HepG2 (cell line): Measurements from ENCODE around the gene NAV2. TPM values are rescaled to one million over a fixed set of nuclear protein-coding genes. Genes with fewer than 3 reads are reported as not detected.

Source experiments
- ATAC-seq: fragments of 200-7000 bp; cut with Tn5 transposase; 3 replicates; pipeline ENCODE4 v1.9.1; 2020; ENCODE audit warnings: mild to moderate bottlenecking, moderate library complexity
- BruUV-seq: library from RNA; stranded (reverse); fragments of 400-500 nt; replicated peaks from 2 replicates; lab custom pipeline; 2021; lab: Mats Ljungman, UMichigan
- CTCF ChIA-PET: fragments of 300-600 bp; formaldehyde crosslinking; extraction: SDS; loops from one replicate; lab custom pipeline; 2021; ENCODE audit warnings: low total read pairs, inconsistent platforms, low intra/inter-chr PET ratio; lab: Yijun Ruan, JAX
- POLR2A ChIA-PET: fragments of 350-600 bp; sonication (Branson Sonifier 250); formaldehyde crosslinking; loops from one replicate; lab custom pipeline; 2020; ENCODE audit warnings: antibody characterized with exemption, inconsistent platforms; lab: Yijun Ruan, JAX
- DNase-seq: peaks from one replicate; pipeline ENCODE4 v3.0.0-alpha.2; 2015; ENCODE audit warnings: low spot score
- FAIRE-seq: peaks from 3 replicates; lab custom pipeline; 2011; peaks lifted over from hg19 to GRCh38; lab: Jason Lieb, UNC
- H2AFZ ChIP-seq: one replicate; pipeline ENCODE4 v1.6.1; 2011; ENCODE audit warnings: low read length, inconsistent platforms
- H3K27ac ChIP-seq: fragments of 300-600 bp; 3 replicates; pipeline ENCODE4 v1.8.0; 2011; ENCODE audit warnings: mixed run types, mild to moderate bottlenecking, mixed read lengths, low read length, inconsistent platforms; ENCODE audit not compliant: insufficient read depth; ENCODE audit errors: extremely low read length
- H3K27me3 ChIP-seq, 2 experiments: fragments of 200-600 bp in 1 of 2; 2 replicates in 1 of 2; 3 replicates in 1 of 2; pipeline versions ENCODE4 v1.6.0 to v1.8.0; 2011; ENCODE audit warnings: low read length in 2 of 2, mild to moderate bottlenecking in 2 of 2, moderate library complexity in 2 of 2, inconsistent platforms in 1 of 2; ENCODE audit not compliant: insufficient read depth in 2 of 2, control insufficient read depth in 1 of 2
- H3K36me3 ChIP-seq, 2 experiments: fragments of 200-600 bp in 1 of 2; replicated peaks in 1 of 2; 2 replicates in 1 of 2; 3 replicates in 1 of 2; pipeline versions ENCODE4 v1.5.1 to v1.8.0; 2011; ENCODE audit warnings: low read length in 2 of 2, inconsistent platforms in 1 of 2; ENCODE audit not compliant: insufficient read depth in 2 of 2, control insufficient read depth in 1 of 2
- H3K4me1 ChIP-seq: 2 replicates; pipeline ENCODE4 v1.5.1; 2012; ENCODE audit warnings: low read length, inconsistent platforms; ENCODE audit not compliant: insufficient read depth
- H3K4me2 ChIP-seq: 2 replicates; pipeline ENCODE4 v1.6.0; 2011; ENCODE audit warnings: low read depth, low read length, inconsistent platforms
- H3K4me3 ChIP-seq, 3 experiments: fragments of 200-600 bp in 1 of 3; sonication (generic), shearing (Covaris generic) in 1 of 3; replicated peaks in 1 of 3; 2 replicates each; pipeline ENCODE4 v1.5.1; 2011 to 2016; ENCODE audit warnings: low read length in 3 of 3, inconsistent platforms in 2 of 3, low read depth in 2 of 3, mild to moderate bottlenecking in 2 of 3, control low read depth in 1 of 3, mixed read lengths in 1 of 3; ENCODE audit not compliant: insufficient read depth in 1 of 3
- H3K79me2 ChIP-seq: one replicate; pipeline ENCODE4 v1.6.1; 2011; ENCODE audit warnings: low read length, inconsistent platforms; ENCODE audit not compliant: insufficient read depth
- H3K9ac ChIP-seq: 2 replicates; pipeline ENCODE4 v1.6.0; 2011; ENCODE audit warnings: mild to moderate bottlenecking, low read depth, low read length, inconsistent platforms; ENCODE audit not compliant: insufficient read depth
- H3K9me3 ChIP-seq: 2 replicates; pipeline ENCODE4 v1.5.1; 2012; ENCODE audit warnings: mild to moderate bottlenecking, low read length
- H4K20me1 ChIP-seq: 2 replicates; pipeline ENCODE4 v1.6.0; 2011; ENCODE audit warnings: inconsistent platforms, mild to moderate bottlenecking, low read length, moderate library complexity; ENCODE audit not compliant: insufficient read depth
- CC2D1A ChIP-seq: sonication (generic); formaldehyde crosslinking; IDR thresholded peaks from 2 replicates; pipeline ENCODE4 v1.8.1; 2023; ENCODE audit warnings: mild to moderate bottlenecking, missing genetic modification reagents
- EED ChIP-seq: sonication (generic); formaldehyde crosslinking; IDR thresholded peaks from 2 replicates; pipeline ENCODE4 v1.5.0; 2020; ENCODE audit warnings: mild to moderate bottlenecking, missing genetic modification reagents
- HES4 ChIP-seq: sonication (generic); formaldehyde crosslinking; IDR thresholded peaks from 2 replicates; pipeline ENCODE4 v1.9.0; 2021; ENCODE audit warnings: mild to moderate bottlenecking, missing genetic modification reagents, borderline replicate concordance
- MAZ ChIP-seq, 2 experiments: sonication (generic) in 1 of 2; formaldehyde crosslinking in 1 of 2; IDR thresholded peaks; 2 replicates each; pipeline versions ENCODE4 v1.5.0 to v1.6.1; 2012 to 2020; ENCODE audit warnings: low read depth in 2 of 2, mild to moderate bottlenecking in 2 of 2, borderline replicate concordance in 1 of 2, improper control_type of control experiment in 1 of 2, low read length in 1 of 2, missing genetic modification reagents in 1 of 2, moderate library complexity in 1 of 2
- NR3C1 ChIP-seq: sonication (generic); formaldehyde crosslinking; IDR thresholded peaks from 2 replicates; pipeline ENCODE4 v1.4.0; 2020; ENCODE audit warnings: missing genetic modification reagents
- POLR2A ChIP-seq, 2 experiments: IDR thresholded peaks; 2 replicates each; pipeline ENCODE4 v1.6.1; 2011; ENCODE audit warnings: low read depth in 2 of 2, low read length in 2 of 2, mild to moderate bottlenecking in 1 of 2, moderate library complexity in 1 of 2; ENCODE audit not compliant: insufficient read depth in 1 of 2
- POLR2G ChIP-seq: fragments of 200-400 bp; formaldehyde crosslinking; IDR thresholded peaks from 2 replicates; pipeline ENCODE4 v1.6.1; 2018; ENCODE audit warnings: mild to moderate bottlenecking, low read depth, low read length, moderate library complexity
- RCOR2 ChIP-seq: IDR thresholded peaks from 2 replicates; pipeline ENCODE4 v1.6.1; 2016; ENCODE audit warnings: missing biosample characterization, missing genetic modification reagents
- SETDB1 ChIP-seq: sonication (generic); formaldehyde crosslinking; IDR thresholded peaks from 2 replicates; pipeline ENCODE4 v1.5.1; 2020; ENCODE audit warnings: missing genetic modification reagents, mild to moderate bottlenecking, borderline replicate concordance
- SOX13 ChIP-seq, 3 experiments: fragments of 450-650 bp in 1 of 3; sonication (generic) in 1 of 3; formaldehyde crosslinking in 1 of 3; IDR thresholded peaks in 2 of 3; conservative IDR thresholded peaks in 1 of 3; 2 replicates each; pipeline versions ENCODE4 v1.5.0 to v1.6.1; 2016 to 2020; ENCODE audit warnings: antibody characterized with exemption in 1 of 3, mild to moderate bottlenecking in 1 of 3, missing compliant biosample characterization in 1 of 3, missing genetic modification reagents in 1 of 3, moderate library complexity in 1 of 3
- TRIM24 ChIP-seq: sonication (generic); formaldehyde crosslinking; IDR thresholded peaks from 2 replicates; pipeline ENCODE4 v1.8.0; 2022; ENCODE audit warnings: mild to moderate bottlenecking, missing genetic modification reagents
- ZFP82 ChIP-seq: sonication (generic); formaldehyde crosslinking; IDR thresholded peaks from 2 replicates; pipeline ENCODE4 v1.5.1; 2020; ENCODE audit warnings: mild to moderate bottlenecking, missing genetic modification reagents, borderline replicate concordance
- ZNF841 ChIP-seq: sonication (generic); formaldehyde crosslinking; IDR thresholded peaks from 2 replicates; pipeline ENCODE4 v1.8.1; 2023; ENCODE audit warnings: missing genetic modification reagents, borderline replicate concordance
- WGBS: methylation state at CpG from one replicate; pipeline ENCODE4 v1.1.6; 2017; ENCODE audit warnings: low lambda C conversion rate; 5-methylcytosine and 5-hydroxymethylcytosine counted together
- in situ Hi-C: cut with HindIII; loops from 2 replicates; pipeline ENCODE4 v1.10.0; 2017; ENCODE audit warnings: low pct_unique_long_range_greater_than_20kb; ENCODE audit not compliant: extremely low pct_ligation_motif_present
- intact Hi-C: fragments of 100-400 bp; cut with micrococcal nuclease; formaldehyde crosslinking; loops from one replicate; pipeline ENCODE4 v1.10.0; 2022; ENCODE audit not compliant: unreplicated experiment
- polyA plus RNA-seq, 8 experiments: library from polyadenylated mRNA; depleted of rRNA in 3 of 8; stranded (reverse) in 7 of 8; unstranded in 1 of 8; fragments of >200 nt; fragmentation: Illumina TruSeq in 4 of 8; extraction: Trizol in 4 of 8; gene quantifications; 2 replicates each; pipeline versions ENCODE4 v1.2.1 to v1.2.3, GENCODE V29; 2011 to 2016; ENCODE audit warnings: low read depth in 4 of 8, missing spikeins in 1 of 8, mixed read lengths in 1 of 8; ENCODE audit not compliant: insufficient read depth in 1 of 8
- total RNA-seq, 5 experiments: library from RNA; depleted of rRNA; stranded (reverse); fragments of >200 nt; fragmentation: Illumina TruSeq; extraction: Trizol; gene quantifications; 2 replicates each; pipeline ENCODE4 v1.2.3, GENCODE V29; 2016; ENCODE audit warnings: low read depth in 1 of 5
- TF ChIP-seq, protein P1 (sequence below): sonication (generic); formaldehyde crosslinking; IDR thresholded peaks from 2 replicates; pipeline ENCODE4 v1.5.1; 2020; ENCODE audit warnings: mild to moderate bottlenecking, moderate library complexity, missing genetic modification reagents
- TF ChIP-seq, protein P2 (sequence below): sonication (generic); formaldehyde crosslinking; conservative IDR thresholded peaks from 2 replicates; pipeline ENCODE4 v1.4.0; 2020; ENCODE audit warnings: missing genetic modification reagents
- TF ChIP-seq, protein P3 (sequence below): IDR thresholded peaks from 2 replicates; pipeline ENCODE4 v1.6.1; 2018; ENCODE audit warnings: missing genetic modification reagents
- TF ChIP-seq, protein P4 (sequence below): sonication (generic); formaldehyde crosslinking; IDR thresholded peaks from 2 replicates; pipeline ENCODE4 v1.4.0; 2020; ENCODE audit warnings: low read depth, mild to moderate bottlenecking, missing genetic modification reagents

The NAV2 gene
- total and polyA plus RNA-seq, 2 of the 13 experiments (the other 11 are each of a cell fraction or from before 2014, with no cell fraction given), result 9.3 to 34.6 TPM

DNA sequence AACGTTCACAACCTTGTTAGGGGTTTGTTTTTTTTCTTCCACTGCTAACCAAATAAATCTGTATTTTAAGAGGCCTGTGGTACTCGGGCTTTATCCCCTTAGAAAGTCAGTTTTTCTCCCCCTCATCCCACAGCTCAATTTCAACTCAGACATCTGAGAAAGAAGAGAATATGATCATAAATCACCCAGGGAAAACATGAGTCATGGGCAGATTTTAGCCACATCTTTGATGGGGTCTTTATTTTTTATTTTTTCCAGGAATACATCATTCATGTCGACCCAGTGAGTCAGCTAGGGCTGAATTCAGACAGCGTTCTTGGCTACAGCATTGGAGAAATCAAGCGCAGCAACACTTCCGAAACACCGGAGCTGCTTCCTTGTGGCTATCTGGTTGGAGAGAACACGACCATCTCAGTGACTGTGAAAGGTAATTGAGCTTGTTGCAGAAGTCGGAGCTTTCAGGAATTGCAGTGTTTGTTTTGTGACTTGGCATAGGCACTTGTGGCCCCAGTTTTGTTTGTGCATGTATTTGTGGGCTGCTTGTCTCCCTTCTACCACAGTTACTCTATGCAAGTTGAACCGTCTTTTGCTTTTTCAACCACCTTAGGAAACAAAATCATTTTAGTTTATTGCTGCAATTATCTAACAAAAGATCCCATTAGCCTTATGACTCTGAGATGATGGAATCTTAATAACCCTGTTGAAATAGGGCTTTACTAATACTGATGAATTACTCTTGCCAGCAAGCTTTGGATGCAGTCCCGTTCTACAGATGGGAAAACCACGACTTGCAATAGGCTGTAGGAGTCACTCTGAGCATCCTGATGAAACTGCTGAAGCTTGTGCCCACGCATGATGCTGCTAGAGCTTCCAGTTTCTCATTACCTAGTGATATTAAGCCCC, 384.9 kb downstream of the NAV2 start (continued):
- TF ChIP-seq TRIM24 (CRISPR knock-in tag) (no peak), MAZ (IDR thresholded peaks at IDR 0.05; ENCODE audit: borderline replicate concordance, low read depth, low read length) (no peak), MAZ (CRISPR knock-in tag; IDR thresholded peaks at IDR 0.05; ENCODE audit: low read depth) (no peak), POLR2G (no peak), SOX13 (IDR thresholded peaks at IDR 0.05) (no peak), SOX13 (CRISPR knock-in tag; conservative IDR thresholded peaks at IDR 0.05 in 1 of 2, IDR thresholded peaks at IDR 0.05 in 1 of 2) (no peak)
- TF ChIP-seq, all 625 proteins: peak for 0

DNA sequence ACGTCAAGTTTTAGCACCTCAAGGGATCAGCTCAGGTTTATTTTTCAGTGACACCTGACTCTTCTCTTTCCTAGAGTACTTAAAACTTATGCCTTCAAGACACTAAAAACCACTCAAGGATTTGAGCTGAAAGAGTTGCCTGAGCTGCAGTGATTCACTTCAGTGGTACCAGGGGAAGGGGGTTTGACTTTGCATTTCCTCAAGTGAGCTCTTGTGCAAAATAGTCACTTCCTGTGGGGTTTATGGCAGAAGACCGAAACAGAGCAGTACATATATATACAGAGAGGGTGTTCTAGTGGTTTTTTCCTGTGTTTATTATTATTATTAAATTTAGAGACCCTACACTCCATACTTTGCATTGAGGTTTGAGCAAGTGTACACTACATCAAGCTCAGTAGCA, 386.9 kb downstream of the NAV2 start:
- BruUV-seq, result no TSS peak
- ATAC-seq (no peak), DNase-seq (no peak), FAIRE-seq (no peak)
- intact Hi-C loops (no loop called here), in situ Hi-C loops (no loop called here)
- Histone ChIP-seq H4K20me1 (no peaks in the 10 kb centered on the region), H2AFZ (no peak overlapping the region), H3K4me1 (no peaks in the 10 kb centered on the region), H3K36me3 (peaks cover 52 to 97% of the 10 kb centered on the region in 2 experiments), H3K9me3 (no peaks in the 10 kb centered on the region), H3K9ac (no peak overlapping the region), H3K27me3 (no peaks in the 10 kb centered on the region), H3K4me2 (no peak overlapping the region), H3K4me3 (no peak overlapping the region), H3K27ac (no peak overlapping the region), H3K79me2 (no peaks in the 10 kb centered on the region)
- ChIA-PET CTCF (no interaction called here), POLR2A (no interaction called here)
- 98% methylated on average over 2 of the region's 2 CpGs for WGBS
- TF ChIP-seq, protein P1, sequence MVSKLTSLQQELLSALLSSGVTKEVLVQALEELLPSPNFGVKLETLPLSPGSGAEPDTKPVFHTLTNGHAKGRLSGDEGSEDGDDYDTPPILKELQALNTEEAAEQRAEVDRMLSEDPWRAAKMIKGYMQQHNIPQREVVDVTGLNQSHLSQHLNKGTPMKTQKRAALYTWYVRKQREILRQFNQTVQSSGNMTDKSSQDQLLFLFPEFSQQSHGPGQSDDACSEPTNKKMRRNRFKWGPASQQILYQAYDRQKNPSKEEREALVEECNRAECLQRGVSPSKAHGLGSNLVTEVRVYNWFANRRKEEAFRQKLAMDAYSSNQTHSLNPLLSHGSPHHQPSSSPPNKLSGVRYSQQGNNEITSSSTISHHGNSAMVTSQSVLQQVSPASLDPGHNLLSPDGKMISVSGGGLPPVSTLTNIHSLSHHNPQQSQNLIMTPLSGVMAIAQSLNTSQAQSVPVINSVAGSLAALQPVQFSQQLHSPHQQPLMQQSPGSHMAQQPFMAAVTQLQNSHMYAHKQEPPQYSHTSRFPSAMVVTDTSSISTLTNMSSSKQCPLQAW (CRISPR knock-in tag), result no peak
- TF ChIP-seq RCOR2 (CRISPR knock-in tag) (no peak), CC2D1A (CRISPR knock-in tag) (no peak), ZNF841 (CRISPR knock-in tag) (no peak), SETDB1 (no peak), ZFP82 (CRISPR knock-in tag) (no peak), EED (CRISPR knock-in tag) (no peak), HES4 (CRISPR knock-in tag) (no peak), NR3C1 (CRISPR knock-in tag) (no peak), POLR2A (IDR thresholded peaks at IDR 0.05; ENCODE audit: insufficient read depth in 1 of 2, low read depth in 2 of 2, low read length in 2 of 2) (no peak)
- TF ChIP-seq, protein P2, sequence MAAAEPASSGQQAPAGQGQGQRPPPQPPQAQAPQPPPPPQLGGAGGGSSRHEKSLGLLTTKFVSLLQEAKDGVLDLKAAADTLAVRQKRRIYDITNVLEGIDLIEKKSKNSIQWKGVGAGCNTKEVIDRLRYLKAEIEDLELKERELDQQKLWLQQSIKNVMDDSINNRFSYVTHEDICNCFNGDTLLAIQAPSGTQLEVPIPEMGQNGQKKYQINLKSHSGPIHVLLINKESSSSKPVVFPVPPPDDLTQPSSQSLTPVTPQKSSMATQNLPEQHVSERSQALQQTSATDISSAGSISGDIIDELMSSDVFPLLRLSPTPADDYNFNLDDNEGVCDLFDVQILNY, result no peak
- TF ChIP-seq, protein P3, sequence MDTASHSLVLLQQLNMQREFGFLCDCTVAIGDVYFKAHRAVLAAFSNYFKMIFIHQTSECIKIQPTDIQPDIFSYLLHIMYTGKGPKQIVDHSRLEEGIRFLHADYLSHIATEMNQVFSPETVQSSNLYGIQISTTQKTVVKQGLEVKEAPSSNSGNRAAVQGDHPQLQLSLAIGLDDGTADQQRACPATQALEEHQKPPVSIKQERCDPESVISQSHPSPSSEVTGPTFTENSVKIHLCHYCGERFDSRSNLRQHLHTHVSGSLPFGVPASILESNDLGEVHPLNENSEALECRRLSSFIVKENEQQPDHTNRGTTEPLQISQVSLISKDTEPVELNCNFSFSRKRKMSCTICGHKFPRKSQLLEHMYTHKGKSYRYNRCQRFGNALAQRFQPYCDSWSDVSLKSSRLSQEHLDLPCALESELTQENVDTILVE, result no peak
- TF ChIP-seq, protein P4, sequence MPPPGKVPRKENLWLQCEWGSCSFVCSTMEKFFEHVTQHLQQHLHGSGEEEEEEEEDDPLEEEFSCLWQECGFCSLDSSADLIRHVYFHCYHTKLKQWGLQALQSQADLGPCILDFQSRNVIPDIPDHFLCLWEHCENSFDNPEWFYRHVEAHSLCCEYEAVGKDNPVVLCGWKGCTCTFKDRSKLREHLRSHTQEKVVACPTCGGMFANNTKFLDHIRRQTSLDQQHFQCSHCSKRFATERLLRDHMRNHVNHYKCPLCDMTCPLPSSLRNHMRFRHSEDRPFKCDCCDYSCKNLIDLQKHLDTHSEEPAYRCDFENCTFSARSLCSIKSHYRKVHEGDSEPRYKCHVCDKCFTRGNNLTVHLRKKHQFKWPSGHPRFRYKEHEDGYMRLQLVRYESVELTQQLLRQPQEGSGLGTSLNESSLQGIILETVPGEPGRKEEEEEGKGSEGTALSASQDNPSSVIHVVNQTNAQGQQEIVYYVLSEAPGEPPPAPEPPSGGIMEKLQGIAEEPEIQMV (CRISPR knock-in tag), result no peak
